DMS 273 treated with DMSO at 0.1 percent for 48 hours (cell line): ENCODE data around the gene EIF3J.
"Not testable (repeated sequence)": the region's sequence is repeated elsewhere in the genome, so short reads cannot be mapped to it uniquely, and the experiment has no call there.

Source experiments
- DNase-seq: peaks from one replicate; lab custom pipeline; 2025; lab: John Stamatoyannopoulos, UW

Gene EIF3J

GRCh38 chr15:44541282-44541958 is 4.5 kb downstream of the EIF3J start:
- DNase-seq, result no peak

DNA sequence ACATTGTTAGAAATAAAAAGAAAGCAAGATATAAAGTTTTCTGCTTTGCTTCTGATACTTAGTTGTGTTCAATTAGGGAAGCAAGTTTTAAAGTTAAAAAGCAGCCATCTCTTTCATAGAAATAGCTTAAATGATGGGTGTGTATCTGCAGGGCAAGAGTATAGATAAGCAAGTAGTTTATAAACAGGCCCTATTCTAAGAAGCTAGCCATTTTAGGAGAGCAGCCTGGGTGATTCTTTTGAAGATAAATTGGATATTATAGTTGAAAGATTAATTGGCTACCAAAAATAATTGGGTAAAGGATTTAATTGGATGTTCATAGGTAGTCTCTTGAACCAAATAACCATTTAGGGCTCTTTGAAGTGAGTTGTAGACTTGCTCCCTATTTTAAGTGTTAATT is 5.6 kb downstream of the EIF3J start:
- no peak for DNase-seq

DNA sequence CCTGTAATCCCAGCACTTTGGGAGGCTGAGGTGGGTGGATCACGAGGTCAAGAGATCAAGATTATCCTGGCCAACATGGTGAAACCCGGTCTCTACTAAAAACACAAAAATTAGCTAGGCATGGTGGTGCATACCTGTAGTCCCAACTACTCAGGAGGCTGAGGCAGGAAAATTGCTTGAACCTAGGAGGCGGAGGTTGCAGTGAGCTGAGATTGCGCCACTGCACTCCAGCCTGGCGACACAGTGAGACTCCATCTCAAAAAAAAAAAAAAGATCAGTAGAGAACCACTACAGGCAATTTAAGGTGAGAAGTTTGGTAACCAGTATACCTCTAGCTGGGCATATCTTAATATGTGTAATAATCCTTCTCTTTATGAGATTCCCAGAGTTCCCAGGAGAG is 7.8 kb downstream of the EIF3J start:
- DNase-seq, result not testable (repeated sequence)

DNA sequence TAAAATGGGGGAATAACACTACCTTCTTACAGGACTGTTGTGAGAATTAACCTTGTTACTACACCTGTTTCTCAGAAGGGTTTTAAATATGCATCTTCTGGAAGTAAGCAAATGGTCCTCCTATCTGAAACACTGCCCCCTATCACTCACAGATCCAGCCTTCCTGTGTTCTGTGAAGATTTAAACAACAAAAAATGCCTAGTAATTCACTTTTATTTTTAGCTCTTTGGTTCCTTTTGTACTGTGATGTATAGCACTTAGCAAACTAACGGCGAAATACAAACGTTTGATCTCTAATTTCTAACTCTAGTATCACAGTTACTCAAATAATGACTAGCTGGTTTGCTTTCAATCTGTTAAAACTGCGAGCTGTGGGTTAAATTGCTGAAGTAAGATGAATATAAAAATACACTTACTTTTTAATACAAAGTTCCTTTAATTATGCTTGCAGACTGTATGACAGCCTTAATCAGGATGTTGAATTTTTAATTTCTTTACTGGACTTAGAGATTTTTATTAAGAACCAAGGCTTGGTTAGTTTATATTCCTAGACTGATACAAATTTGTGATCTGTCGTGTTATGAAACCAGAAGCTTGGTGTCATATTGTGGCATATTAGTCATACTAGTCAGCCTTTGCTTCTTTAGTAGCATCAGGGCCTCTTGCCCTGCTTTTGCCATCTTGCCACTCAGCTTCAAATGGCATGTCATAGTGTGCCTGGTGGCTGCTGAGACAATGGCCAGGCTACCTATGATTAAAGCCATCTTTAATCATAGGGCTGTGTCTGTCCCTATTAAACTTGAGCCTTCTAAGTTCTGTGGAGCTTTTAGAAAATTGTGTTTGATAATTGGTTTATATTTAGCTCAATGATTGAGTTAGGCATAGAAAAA is 9.2 kb downstream of the EIF3J start:
- no peak for DNase-seq

GRCh38 chr15:44549152-44549551 is 12.2 kb downstream of the EIF3J start:
- DNase-seq, result not testable (repeated sequence)

DNA sequence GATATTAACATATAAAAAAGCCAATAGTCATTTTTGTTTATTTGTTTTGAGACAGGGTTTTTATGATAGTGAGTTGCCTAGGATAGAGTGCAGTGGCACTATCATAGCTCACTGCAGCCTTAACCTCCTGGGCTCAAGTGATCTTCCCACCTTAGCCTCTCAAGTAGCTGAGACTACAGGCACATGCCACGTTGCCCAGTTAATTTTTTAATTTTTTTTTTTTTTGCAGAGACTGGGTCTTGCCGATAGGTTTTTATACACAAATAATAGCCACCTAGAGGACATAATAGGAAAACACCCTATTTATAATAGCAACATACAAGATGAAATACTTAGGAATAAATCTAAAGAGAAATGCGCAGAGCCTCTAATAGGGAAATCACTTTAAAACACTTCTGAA is 13.3 kb downstream of the EIF3J start:
- DNase-seq, result no peak

DNA sequence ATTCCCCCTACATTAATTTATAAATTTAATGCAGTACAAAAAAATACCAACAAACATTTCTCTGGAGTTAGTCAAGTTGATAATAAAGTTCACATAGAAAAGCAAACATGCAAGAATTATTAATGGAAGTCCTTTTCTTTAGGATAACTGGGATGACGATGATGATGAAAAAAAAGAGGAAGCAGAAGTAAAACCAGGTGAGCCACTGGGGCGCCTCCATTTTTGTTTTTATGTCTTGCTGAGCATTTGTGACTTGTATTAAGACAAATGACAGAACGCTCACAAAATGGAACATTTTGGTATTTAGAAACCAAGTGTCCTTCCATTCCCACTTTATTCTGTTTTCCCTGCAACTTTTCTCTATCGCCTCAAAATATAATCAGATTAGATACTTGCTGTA is 13.8 kb downstream of the EIF3J start:
- DNase-seq, result no peak

DNA sequence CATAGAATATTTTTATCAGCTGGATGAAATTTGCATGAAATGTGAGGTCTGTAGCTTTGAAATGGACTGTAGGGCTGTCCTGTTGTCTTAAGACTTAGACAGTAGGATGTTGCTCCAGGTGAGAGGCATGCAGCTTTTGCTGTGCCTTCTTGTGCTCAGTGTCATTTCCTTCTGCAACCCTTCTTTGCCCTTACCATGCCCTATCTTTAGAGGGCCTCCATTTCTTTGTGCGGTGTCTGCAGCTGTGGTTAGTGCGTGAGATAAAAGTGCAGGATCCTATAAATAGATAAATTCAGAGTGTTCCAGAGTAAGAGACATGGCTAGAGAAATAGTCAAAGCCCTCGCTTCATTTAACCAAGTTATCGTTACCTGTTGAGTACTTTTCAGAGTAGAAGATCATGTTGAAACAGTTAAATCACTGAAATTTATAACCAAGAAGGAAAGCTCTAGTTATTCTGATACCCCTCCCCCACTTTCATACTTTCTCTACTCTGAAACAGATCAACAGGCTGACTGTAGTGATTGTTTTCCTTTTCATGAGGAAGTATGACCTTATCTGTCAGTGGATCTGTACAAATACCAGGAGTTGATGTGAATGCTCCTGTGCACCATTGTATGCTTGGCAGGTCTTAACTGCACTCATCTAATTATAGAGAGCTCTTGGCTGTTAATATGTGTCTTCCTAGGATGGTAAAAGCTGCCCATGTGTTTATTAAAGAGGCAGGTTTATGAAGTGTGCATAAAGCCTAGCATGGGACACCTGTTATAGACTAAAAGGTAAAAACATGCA is 18.2 kb downstream of the EIF3J start:
- DNase-seq, result no peak

GRCh38 chr15:44560926-44561325 is 24.0 kb downstream of the EIF3J start:
- not testable (repeated sequence) for DNase-seq

GRCh38 chr15:44565387-44566154 is 28.6 kb downstream of the EIF3J start:
- DNase-seq, result no peak

DNA sequence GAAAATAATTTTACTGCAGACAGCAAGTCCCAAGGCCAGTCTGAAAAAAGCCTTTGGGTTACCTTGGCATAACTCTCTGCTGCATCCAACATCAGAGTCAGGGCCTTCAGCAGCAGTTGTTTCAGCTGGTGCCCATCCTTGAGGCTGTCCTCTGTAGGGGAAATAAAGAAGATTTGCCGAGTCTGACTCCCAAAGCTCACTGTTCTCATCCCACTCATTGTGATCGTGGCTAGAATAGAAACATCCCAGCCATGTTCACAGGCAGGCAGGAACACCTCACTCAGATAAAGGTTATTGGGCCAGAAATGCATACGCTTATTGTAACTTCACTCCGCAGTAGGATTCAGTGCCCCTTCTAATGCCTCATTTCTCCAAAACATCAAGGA is 29.2 kb downstream of the EIF3J start:
- no peak for DNase-seq

DNA sequence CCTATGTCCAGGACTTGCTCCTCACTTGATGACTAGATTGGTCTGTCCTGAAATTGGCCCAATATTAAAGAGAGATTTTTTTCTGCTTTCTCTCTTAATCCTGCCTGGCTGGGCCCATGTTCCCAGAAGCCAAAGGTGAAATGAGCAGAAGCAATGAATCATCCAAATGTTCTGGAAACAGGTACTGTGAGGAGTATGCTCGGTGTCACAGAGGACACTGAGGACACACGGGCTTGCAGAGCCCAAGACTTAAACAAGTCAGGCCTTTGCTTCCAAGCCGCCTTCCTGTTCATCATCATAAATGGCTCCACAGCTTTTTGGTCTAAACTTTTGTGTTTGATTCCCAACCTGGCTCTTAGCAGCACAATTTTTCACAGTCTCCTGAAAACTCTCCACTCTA is 31.4 kb downstream of the EIF3J start:
- no peak for DNase-seq

GRCh38 chr15:44569316-44569715 is 32.4 kb downstream of the EIF3J start:
- no peak for DNase-seq

- DNase-seq, result no peak
Measured at GRCh38 chr15:44570361-44570760, 33.4 kb downstream of the EIF3J start.

GRCh38 chr15:44573386-44573785 is 36.4 kb downstream of the EIF3J start:
- no peak for DNase-seq

GRCh38 chr15:44574734-44575133 is 37.8 kb downstream of the EIF3J start:
- no peak for DNase-seq

DNA sequence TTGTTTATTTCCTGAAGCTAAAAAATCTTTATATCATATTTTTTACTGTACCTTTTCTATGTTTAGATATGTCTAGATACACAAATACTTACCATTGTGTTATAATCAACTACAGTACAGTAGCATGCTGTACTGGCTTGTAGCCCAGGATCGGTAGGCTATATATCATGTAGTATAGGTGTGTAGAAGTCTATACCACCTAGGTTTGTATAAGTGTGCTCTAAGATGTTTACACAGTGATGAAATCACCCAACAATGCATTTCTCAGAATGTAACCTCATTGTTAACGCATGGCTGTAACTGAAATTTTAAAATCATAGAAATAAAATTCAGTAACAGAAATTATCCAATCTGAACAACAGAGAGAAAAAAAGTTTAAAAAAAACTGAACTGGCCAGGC is 43.2 kb downstream of the EIF3J start:
- no peak for DNase-seq

GRCh38 chr15:44584162-44584749 is 47.3 kb downstream of the EIF3J start:
- no peak for DNase-seq

GRCh38 chr15:44585633-44586032 is 48.7 kb downstream of the EIF3J start:
- no peak for DNase-seq

DNA sequence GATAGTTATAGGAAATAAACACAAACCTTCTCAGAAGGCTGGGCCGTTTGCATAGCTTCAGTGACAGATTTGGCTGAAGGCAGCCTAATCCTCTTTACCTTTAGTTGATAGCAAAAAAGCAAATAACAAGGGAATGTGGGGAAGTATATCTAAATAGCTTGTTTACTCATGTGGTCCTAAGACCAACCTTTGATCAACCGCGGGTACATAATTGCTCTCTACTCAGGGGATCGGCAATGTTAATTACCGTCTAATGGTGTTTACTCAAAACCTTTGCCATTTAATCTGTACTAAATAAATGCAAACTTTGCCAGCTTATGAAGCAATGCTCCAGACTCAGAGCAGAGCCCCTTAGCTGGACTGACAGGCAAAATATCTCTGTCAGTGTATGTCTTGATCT is 51.6 kb downstream of the EIF3J start:
- no peak for DNase-seq

GRCh38 chr15:44591326-44591725 is 54.4 kb downstream of the EIF3J start:
- DNase-seq, result no peak
